Left ventricle myocardium inferior (tissue), 1 donor: Measurements from ENCODE around the gene S100A13. TPM values are rescaled to one million over a fixed set of nuclear protein-coding genes. Genes with fewer than 3 reads are reported as not detected.
"Not testable (repeated sequence)": the region's sequence is repeated elsewhere in the genome, so short reads cannot be mapped to it uniquely, and the experiment has no call there.

ENCODE experiments used
- DNase-seq: peaks from one replicate; pipeline ENCODE4 v3.0.0-alpha.2; 2020
- H3K27ac ChIP-seq: fragments of 200-600 bp; replicated peaks from 2 replicates; pipeline ENCODE4 v1.8.0; 2021
- H3K27me3 ChIP-seq: fragments of 200-600 bp; 2 replicates; pipeline ENCODE4 v1.8.0; 2021; ENCODE audit warnings: low read depth
- H3K36me3 ChIP-seq: fragments of 200-600 bp; 2 replicates; pipeline ENCODE4 v1.8.0; 2021
- H3K4me1 ChIP-seq: fragments of 200-600 bp; 2 replicates; pipeline ENCODE4 v1.8.0; 2021
- H3K4me3 ChIP-seq: fragments of 200-600 bp; 2 replicates; pipeline ENCODE4 v1.8.0; 2021; ENCODE audit warnings: mild to moderate bottlenecking, moderate library complexity
- H3K9me3 ChIP-seq: fragments of 200-600 bp; replicated peaks from 2 replicates; pipeline ENCODE4 v1.8.0; 2021
- CTCF ChIP-seq: fragments of 200-600 bp; IDR thresholded peaks from 2 replicates; pipeline ENCODE4 v1.8.0; 2021; ENCODE audit warnings: antibody characterized with exemption, mild to moderate bottlenecking, borderline replicate concordance
- intact Hi-C: fragments of 100-400 bp; cut with micrococcal nuclease; formaldehyde crosslinking; loops from one replicate; pipeline ENCODE4 v1.11.0; 2022
- total RNA-seq: library from RNA; stranded (reverse); fragmentation: NEBNext Ultra II Directional; extraction: Animal tissue kit (Norgen Biotek cat#: 25700); gene quantifications from one replicate; pipeline ENCODE4 v1.2.1, GENCODE V29; 2021
- donor health status: DM: no; HTN: yes; CAD: no; lungs with severe emphysema.

Gene S100A13
- total RNA-seq, 1 donor from 2014 or later, result 131 TPM

DNA sequence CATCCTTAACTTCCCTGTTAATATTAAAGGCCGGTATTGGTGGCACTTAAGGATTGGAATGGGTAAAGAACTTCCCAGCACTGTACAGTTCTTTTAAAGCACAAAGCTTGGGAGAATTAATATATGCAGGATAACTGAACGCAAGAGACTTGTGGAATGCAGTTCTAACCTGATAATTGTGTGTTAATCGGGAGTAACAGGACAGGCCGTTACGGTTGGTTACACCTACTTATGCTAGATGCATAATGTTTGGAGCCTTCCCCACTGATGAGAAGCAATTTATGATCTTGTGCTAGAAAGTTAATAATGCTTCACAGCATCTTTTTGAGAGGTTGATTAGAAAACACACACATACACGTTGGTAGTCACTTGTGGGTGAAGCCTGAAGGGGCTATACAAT is 13.6 kb upstream of the S100A13 start:
- intact Hi-C loops, result no loop called here
- peaks cover 97% of the 10 kb centered on the region for H3K4me1 ChIP-seq
- peak overlapping the region; percentile 100 for H3K27ac ChIP-seq

GRCh38 chr1:153640213-153640612 is 12.9 kb upstream of the S100A13 start:
- peak overlapping the region; percentile 100 for H3K27ac ChIP-seq
- H3K27me3 ChIP-seq, intact Hi-C loops, H3K9me3 ChIP-seq, DNase-seq, H3K4me3 ChIP-seq: not testable (repeated sequence)
- H3K36me3 ChIP-seq, result peaks cover 98% of the 10 kb centered on the region
- peaks cover 100% of the 10 kb centered on the region for H3K4me1 ChIP-seq

More for the DNA sequence above, 13.6 kb upstream of the S100A13 start:
- Histone ChIP-seq H3K9me3 (no peaks in the 10 kb centered on the region), H3K27me3 (no peaks in the 10 kb centered on the region), H3K36me3 (peaks cover 100% of the 10 kb centered on the region), H3K4me3 (no peak overlapping the region)
- TF ChIP-seq CTCF, result no peak
- no peak for DNase-seq

GRCh38 chr1:153639280-153639679 is 12.0 kb upstream of the S100A13 start:
- H3K4me1 ChIP-seq, result peaks cover 100% of the 10 kb centered on the region
- no peaks in the 10 kb centered on the region for H3K9me3 ChIP-seq
- H3K4me3 ChIP-seq, result peak overlapping the region; percentile 88
- peaks cover 92% of the 10 kb centered on the region for H3K36me3 ChIP-seq
- TF ChIP-seq CTCF, result no peak
- DNase-seq, result no peak
- intact Hi-C loops, result no loop called here
- peak overlapping the region; percentile 100 for H3K27ac ChIP-seq
- no peaks in the 10 kb centered on the region for H3K27me3 ChIP-seq

GRCh38 chr1:153638261-153638660 is 11.0 kb upstream of the S100A13 start:
- peaks cover 94% of the 10 kb centered on the region for H3K4me1 ChIP-seq
- intact Hi-C loops, result no loop called here
- no peak for DNase-seq
- peaks cover 82% of the 10 kb centered on the region for H3K36me3 ChIP-seq
- H3K4me3 ChIP-seq, result peak overlapping the region; percentile 88
- H3K27ac ChIP-seq, result peak overlapping the region; percentile 100
- H3K27me3 ChIP-seq, result no peaks in the 10 kb centered on the region
- no peaks in the 10 kb centered on the region for H3K9me3 ChIP-seq
- TF ChIP-seq CTCF, result no peak

GRCh38 chr1:153636312-153636711 is 9.0 kb upstream of the S100A13 start:
- no peaks in the 10 kb centered on the region for H3K27me3 ChIP-seq
- H3K27ac ChIP-seq, result peak overlapping the region; percentile 100
- H3K4me3 ChIP-seq, result peak overlapping the region; percentile 88
- intact Hi-C loops, result no loop called here
- no peak for TF ChIP-seq CTCF
- no peak for DNase-seq
- H3K9me3 ChIP-seq, result no peaks in the 10 kb centered on the region
- H3K4me1 ChIP-seq, result peaks cover 94% of the 10 kb centered on the region
- peaks cover 62% of the 10 kb centered on the region for H3K36me3 ChIP-seq

- H3K4me1 ChIP-seq, result peaks cover 94% of the 10 kb centered on the region
- H3K27me3 ChIP-seq, result no peaks in the 10 kb centered on the region
- H3K27ac ChIP-seq, result peak overlapping the region; percentile 100
- H3K4me3 ChIP-seq, result peak overlapping the region; percentile 88
- no peak for DNase-seq
- TF ChIP-seq CTCF, result no peak
- no peaks in the 10 kb centered on the region for H3K9me3 ChIP-seq
- intact Hi-C loops, result no loop called here
- H3K36me3 ChIP-seq, result peaks cover 58% of the 10 kb centered on the region
Observed at GRCh38 chr1:153635872-153636271, 8.6 kb upstream of the S100A13 start.
